Neuronal stem cell (in vitro differentiated cells): ENCODE results near the gene ZC3HAV1.
A peak's percentile ranks its signal among the peaks of the same experiment; 100 is the strongest.
"Not testable (repeated sequence)": the region's sequence is repeated elsewhere in the genome, so short reads cannot be mapped to it uniquely, and the experiment has no call there.

Experiments
- DNase-seq: peaks from one replicate; pipeline ENCODE4 v3.0.0-alpha.2; 2013; ENCODE audit warnings: low spot score
- H2AFZ ChIP-seq: one replicate; pipeline ENCODE4 v1.6.1; 2013; ENCODE audit warnings: mild to moderate bottlenecking, low read length, inconsistent platforms
- H2AK5ac ChIP-seq: 2 replicates; pipeline ENCODE4 v1.6.1; 2013; ENCODE audit warnings: low read depth, mild to moderate bottlenecking, inconsistent platforms, low read length, moderate library complexity, mixed read lengths
- H2BK120ac ChIP-seq: 2 replicates; pipeline ENCODE4 v1.6.1; 2013; ENCODE audit warnings: low read depth, mild to moderate bottlenecking, inconsistent platforms, low read length, moderate library complexity, mixed read lengths
- H2BK12ac ChIP-seq: one replicate; pipeline ENCODE4 v1.6.1; 2013; ENCODE audit warnings: low read length, inconsistent platforms
- H2BK15ac ChIP-seq: 2 replicates; pipeline ENCODE4 v1.6.1; 2013; ENCODE audit warnings: mild to moderate bottlenecking, low read length, inconsistent platforms, mixed read lengths
- H2BK5ac ChIP-seq: one replicate; pipeline ENCODE4 v1.6.1; 2013; ENCODE audit warnings: inconsistent platforms, mild to moderate bottlenecking, low read length, moderate library complexity
- H3K14ac ChIP-seq: one replicate; pipeline ENCODE4 v1.6.1; 2013; ENCODE audit warnings: low read length, inconsistent platforms
- H3K18ac ChIP-seq: 2 replicates; pipeline ENCODE4 v1.6.1; 2013; ENCODE audit warnings: low read length, inconsistent platforms
- H3K23ac ChIP-seq: 2 replicates; pipeline ENCODE4 v1.6.1; 2013; ENCODE audit warnings: low read depth, mild to moderate bottlenecking, mixed read lengths, low read length, inconsistent platforms; ENCODE audit not compliant: poor library complexity
- H3K27ac ChIP-seq: replicated peaks from 3 replicates; pipeline ENCODE4 v1.5.1; 2013; ENCODE audit warnings: low read length, inconsistent platforms
- H3K27me3 ChIP-seq, 3 experiments: 2 replicates each; pipeline ENCODE4 v1.6.1; 2013; ENCODE audit warnings: low read length in 3 of 3, mild to moderate bottlenecking in 2 of 3, inconsistent platforms in 1 of 3, low read depth in 1 of 3, mixed read lengths in 1 of 3, moderate library complexity in 1 of 3; ENCODE audit not compliant: control insufficient read depth in 3 of 3, insufficient read depth in 3 of 3
- H3K36me3 ChIP-seq, 2 donors: replicated peaks in 1 of 2; 2 replicates each; pipeline ENCODE4 v1.6.1; 2013; ENCODE audit warnings: low read length in 2 of 2; ENCODE audit not compliant: control insufficient read depth in 2 of 2, insufficient read depth in 2 of 2
- H3K4ac ChIP-seq: 2 replicates; pipeline ENCODE4 v1.6.1; 2013; ENCODE audit warnings: inconsistent platforms, mild to moderate bottlenecking, low read length, moderate library complexity
- H3K4me1 ChIP-seq, 2 donors: 1 replicate in 1 of 2; 2 replicates in 1 of 2; pipeline ENCODE4 v1.6.1; 2013; ENCODE audit warnings: low read length in 2 of 2, low read depth in 1 of 2; ENCODE audit not compliant: control insufficient read depth in 2 of 2, insufficient read depth in 1 of 2
- H3K4me2 ChIP-seq: one replicate; pipeline ENCODE4 v1.6.1; 2013; ENCODE audit warnings: mild to moderate bottlenecking, low read length, inconsistent platforms; ENCODE audit not compliant: insufficient read depth, poor library complexity, severe bottlenecking
- H3K4me3 ChIP-seq, 2 donors: 2 replicates each; pipeline ENCODE4 v1.5.1; 2013; ENCODE audit warnings: low read length in 2 of 2, mild to moderate bottlenecking in 2 of 2, inconsistent platforms in 1 of 2, moderate library complexity in 1 of 2
- H3K79me1 ChIP-seq: one replicate; pipeline ENCODE4 v1.6.1; 2013; ENCODE audit warnings: low read depth, mild to moderate bottlenecking, inconsistent platforms, low read length, moderate library complexity
- H3K9ac ChIP-seq: one replicate; pipeline ENCODE4 v1.6.1; 2013; ENCODE audit warnings: mild to moderate bottlenecking, low read depth, low read length, inconsistent platforms; ENCODE audit not compliant: poor library complexity
- H3K9me3 ChIP-seq, 2 donors: replicated peaks in 1 of 2; 2 replicates each; pipeline versions ENCODE3 to v1.6.1; 2013; ENCODE audit warnings: low read length in 2 of 2, mild to moderate bottlenecking in 2 of 2, inconsistent platforms in 1 of 2, low read depth in 1 of 2, mixed read lengths in 1 of 2, moderate library complexity in 1 of 2; ENCODE audit not compliant: control insufficient read depth in 2 of 2, insufficient read depth in 1 of 2
- H4K8ac ChIP-seq: one replicate; pipeline ENCODE4 v1.6.1; 2013; ENCODE audit warnings: low read depth, mild to moderate bottlenecking, inconsistent platforms, low read length, moderate library complexity
- H4K91ac ChIP-seq: one replicate; pipeline ENCODE4 v1.6.1; 2013; ENCODE audit warnings: low read length, low read depth, mild to moderate bottlenecking, inconsistent platforms; ENCODE audit not compliant: poor library complexity
- WGBS, 2 donors: extraction: QIAGEN DNeasy Blood & Tissue Kit; methylation state at CpG; one replicate each; pipeline ENCODE4 v1.1.7; 2013; ENCODE audit warnings: missing lambda C conversion rate in 2 of 2, mixed read lengths in 1 of 2; ENCODE audit not compliant: insufficient read length in 2 of 2, insufficient replicate concordance in 1 of 2; ENCODE audit errors: extremely low coverage in 2 of 2; 5-methylcytosine and 5-hydroxymethylcytosine counted together

The ZC3HAV1 gene

DNA sequence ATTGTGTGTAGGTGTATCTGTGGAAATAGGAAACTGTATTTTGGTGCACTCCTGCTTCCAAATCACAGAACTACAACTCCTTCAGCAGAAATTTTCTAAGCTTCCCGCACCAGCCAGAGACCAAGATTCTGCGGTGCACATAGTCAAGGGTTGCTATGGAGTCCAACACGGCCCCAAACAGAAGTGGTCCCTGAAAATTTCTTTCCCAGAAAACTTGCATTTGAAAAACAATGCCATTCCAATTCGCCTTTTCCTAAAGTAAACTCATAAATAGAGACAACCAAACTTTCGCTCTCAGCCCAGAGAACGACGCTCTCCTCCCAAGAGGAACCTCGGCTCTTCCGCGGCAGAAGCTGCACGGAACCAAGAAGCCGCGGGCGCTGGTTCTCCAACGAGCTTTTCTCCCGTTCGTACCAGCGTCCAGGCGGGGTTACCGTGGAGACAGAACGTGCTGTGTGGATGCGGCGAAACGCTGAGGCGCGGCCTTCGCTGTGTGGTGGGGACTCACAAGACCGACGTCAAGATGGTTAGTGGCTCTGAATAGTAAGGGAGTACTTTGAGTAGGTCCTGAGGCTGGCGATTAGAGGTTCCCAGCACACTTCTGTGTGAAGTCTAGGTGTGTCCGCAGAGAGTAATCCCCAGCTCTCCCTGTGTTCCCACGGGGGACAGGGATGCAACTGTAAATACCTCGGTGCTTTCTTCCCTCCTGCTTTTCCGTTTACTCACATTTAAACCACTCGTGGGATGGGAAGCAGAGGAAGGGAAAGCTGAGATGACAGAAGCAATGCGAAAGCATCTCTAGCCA is 24.0 kb upstream of the ZC3HAV1 start:
- H3K27ac ChIP-seq, result no peak overlapping the region
- H2AFZ ChIP-seq, result peak overlapping the region; percentile 88
- no peaks in the 10 kb centered on the region for H3K79me1 ChIP-seq
- peaks cover 0 to 1% of the 10 kb centered on the region in 2 donors for H3K4me1 ChIP-seq
- H2BK12ac ChIP-seq, result no peak overlapping the region
- peak overlapping the region; percentile 80 for H3K9ac ChIP-seq
- peak overlapping the region; percentile 97 for H3K23ac ChIP-seq
- no peak overlapping the region for H2BK15ac ChIP-seq
- no peak overlapping the region for H4K8ac ChIP-seq
- H2AK5ac ChIP-seq, result no peak overlapping the region
- DNase-seq, result peak; percentile 79
- H2BK120ac ChIP-seq, result no peak overlapping the region
- no peaks in the 10 kb centered on the region for H3K9me3 ChIP-seq
- peak overlapping the region; percentile 67 for H3K4me2 ChIP-seq
- H3K36me3 ChIP-seq, result peaks cover 0 to 8% of the 10 kb centered on the region in 2 donors
- no CpG with 5 or more reads among the region's 36 CpGs for WGBS, 2 donors
- H3K4ac ChIP-seq, result no peak overlapping the region
- peak overlapping the region; percentile 76 for H3K18ac ChIP-seq
- H4K91ac ChIP-seq, result no peak overlapping the region
- H2BK5ac ChIP-seq, result no peak overlapping the region
- H3K14ac ChIP-seq, result no peak overlapping the region
- H3K27me3 ChIP-seq, result peaks cover 0 to 6% (median 0%) of the 10 kb centered on the region in 3 experiments
- peak overlapping the region; percentile 57 to 80 for H3K4me3 ChIP-seq

DNA sequence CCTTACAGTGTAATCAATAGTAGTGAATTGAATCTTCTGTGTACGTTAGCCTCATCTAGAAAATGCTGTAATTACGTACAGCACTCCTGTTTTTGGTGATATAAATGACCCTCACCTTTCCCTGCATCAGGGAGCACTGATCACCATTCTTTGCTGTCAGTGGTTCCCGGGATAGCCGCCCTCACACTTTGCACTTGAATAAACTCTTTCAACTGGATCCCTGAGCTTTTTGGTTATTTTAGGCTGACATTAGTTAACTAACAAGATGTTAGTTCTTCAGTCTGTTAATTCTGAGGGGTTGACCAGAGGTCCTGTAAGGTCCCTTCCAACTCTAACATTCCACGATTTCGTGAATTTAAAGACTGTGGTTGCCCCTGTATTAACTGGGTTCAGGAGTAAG is 23.4 kb upstream of the ZC3HAV1 start:
- peak overlapping the region in 1 of 2 donors; percentile 57 for H3K4me3 ChIP-seq
- H3K79me1 ChIP-seq, result no peaks in the 10 kb centered on the region
- H2BK12ac ChIP-seq, result no peak overlapping the region
- H2BK5ac ChIP-seq, result no peak overlapping the region
- no peak overlapping the region for H4K91ac ChIP-seq
- no peak overlapping the region for H3K23ac ChIP-seq
- H3K4ac ChIP-seq, result no peak overlapping the region
- no CpG with 5 or more reads among the region's 6 CpGs for WGBS, 2 donors
- no peak overlapping the region for H3K14ac ChIP-seq
- peak; percentile 8 for DNase-seq
- H3K9me3 ChIP-seq, result no peaks in the 10 kb centered on the region
- H3K9ac ChIP-seq, result no peak overlapping the region
- H3K4me1 ChIP-seq, result peaks cover 0 to 1% of the 10 kb centered on the region in 2 donors
- no peak overlapping the region for H3K27ac ChIP-seq
- H3K27me3 ChIP-seq, result peaks cover 0 to 8% (median 0%) of the 10 kb centered on the region in 3 experiments
- no peak overlapping the region for H2BK120ac ChIP-seq
- H2AK5ac ChIP-seq, result no peak overlapping the region
- no peak overlapping the region for H4K8ac ChIP-seq
- H3K36me3 ChIP-seq, result peaks cover 0 to 4% of the 10 kb centered on the region in 2 donors
- peak overlapping the region; percentile 67 for H3K4me2 ChIP-seq
- H3K18ac ChIP-seq, result no peak overlapping the region
- H2BK15ac ChIP-seq, result no peak overlapping the region
- H2AFZ ChIP-seq, result peak overlapping the region; percentile 88

DNA sequence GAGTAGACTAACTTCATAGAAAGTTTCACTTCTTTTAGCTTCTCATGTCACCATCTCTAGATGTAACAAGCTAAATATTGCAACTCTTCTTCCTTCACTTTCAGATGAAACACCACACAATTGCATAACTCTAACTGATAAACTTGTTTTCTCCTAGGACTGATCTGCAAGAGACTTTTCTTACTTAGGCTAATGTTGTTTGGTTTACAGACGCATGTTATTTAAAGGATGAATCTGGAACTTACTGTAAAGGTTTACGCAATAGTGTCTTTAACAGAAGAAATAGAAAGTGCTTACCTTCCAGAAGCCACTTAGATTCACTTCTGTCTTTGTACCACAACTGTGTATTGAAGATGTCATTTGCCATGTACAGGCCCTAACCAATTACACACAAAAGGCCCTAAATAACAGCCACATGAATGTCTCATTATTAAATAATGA is 22.1 kb upstream of the ZC3HAV1 start:
- DNase-seq, result no peak
- H3K4ac ChIP-seq, result no peak overlapping the region

DNA sequence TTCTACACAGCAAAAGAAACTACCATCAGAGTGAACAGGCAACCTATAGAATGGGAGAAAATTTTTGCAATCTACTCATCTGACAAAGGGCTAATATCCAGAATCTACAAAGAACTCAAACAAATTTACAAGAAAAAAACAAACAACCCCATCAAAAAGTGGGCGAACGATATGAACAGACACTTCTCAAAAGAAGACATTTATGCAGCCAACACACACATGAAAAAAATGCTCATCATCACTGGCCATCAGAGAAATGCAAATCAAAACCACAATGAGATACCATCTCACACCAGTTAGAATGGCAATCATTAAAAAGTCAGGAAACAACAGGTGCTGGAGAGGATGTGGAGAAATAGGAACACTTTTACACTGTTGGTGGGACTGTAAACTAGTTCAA is 20.3 kb upstream of the ZC3HAV1 start:
- not testable (repeated sequence) for H2BK5ac ChIP-seq, H3K79me1 ChIP-seq, H3K9ac ChIP-seq, H3K4me2 ChIP-seq, H2BK12ac ChIP-seq, H3K36me3 ChIP-seq, H3K4ac ChIP-seq, H4K8ac ChIP-seq, H3K4me1 ChIP-seq, H2AK5ac ChIP-seq, DNase-seq, H4K91ac ChIP-seq, H2AFZ ChIP-seq, H2BK15ac ChIP-seq, H2BK120ac ChIP-seq, H3K27ac ChIP-seq, H3K9me3 ChIP-seq, H3K14ac ChIP-seq, H3K18ac ChIP-seq, H3K4me3 ChIP-seq, H3K23ac ChIP-seq
- H3K27me3 ChIP-seq, result peaks cover 0 to 16% (median 0%) of the 10 kb centered on the region in 3 experiments
- no CpG with 5 or more reads among the region's 2 CpGs for WGBS, 2 donors

More for the DNA sequence above, 22.1 kb upstream of the ZC3HAV1 start:
- no peak overlapping the region for H3K4me2 ChIP-seq
- H3K9ac ChIP-seq, result no peak overlapping the region
- no peaks in the 10 kb centered on the region for H3K9me3 ChIP-seq
- no peak overlapping the region for H2BK12ac ChIP-seq
- H3K14ac ChIP-seq, result no peak overlapping the region
- H3K79me1 ChIP-seq, result no peaks in the 10 kb centered on the region
- H3K4me3 ChIP-seq, result no peak overlapping the region
- no peak overlapping the region for H3K18ac ChIP-seq
- H2BK120ac ChIP-seq, result no peak overlapping the region
- H2AFZ ChIP-seq, result no peak overlapping the region
- no peak overlapping the region for H2BK15ac ChIP-seq
- no peak overlapping the region for H3K23ac ChIP-seq
- H2AK5ac ChIP-seq, result no peak overlapping the region
- peaks cover 0 to 1% of the 10 kb centered on the region in 2 donors for H3K4me1 ChIP-seq
- H2BK5ac ChIP-seq, result no peak overlapping the region
- no peak overlapping the region for H4K8ac ChIP-seq
- H4K91ac ChIP-seq, result no peak overlapping the region
- H3K36me3 ChIP-seq, result no peaks in the 10 kb centered on the region
- no CpG with 5 or more reads among the region's 2 CpGs for WGBS, 2 donors
- H3K27me3 ChIP-seq, result peaks cover 0 to 16% (median 0%) of the 10 kb centered on the region in 3 experiments
- H3K27ac ChIP-seq, result no peak overlapping the region
